H1 (cell line): ENCODE results near the gene PIGBOS1. TPM values are rescaled to one million over a fixed set of nuclear protein-coding genes. Genes with fewer than 3 reads are reported as not detected.

Experiments used
- BRCA1 ChIP-seq: IDR thresholded peaks from 2 replicates; pipeline ENCODE4 v1.6.1; 2012; ENCODE audit warnings: low read depth, low read length, improper control_type of control experiment
- CBX5 ChIP-seq: fragments of 300-800, 300-1000 bp; sonication (generic); IDR thresholded peaks from 2 replicates; pipeline ENCODE4 v1.7.1; 2016; ENCODE audit warnings: antibody characterized with exemption, low read length, low read depth
- CBX8 ChIP-seq: fragments of 300-800, 300-1000 bp; sonication (generic); IDR thresholded peaks from 2 replicates; pipeline ENCODE4 v1.7.1; 2016; ENCODE audit warnings: low read depth, low read length, borderline replicate concordance
- CHD1 ChIP-seq: IDR thresholded peaks from 2 replicates; pipeline ENCODE4 v1.6.1; 2012; ENCODE audit warnings: low read depth, low read length, improper control_type of control experiment
- CREB1 ChIP-seq: IDR thresholded peaks from 2 replicates; pipeline ENCODE4 v1.6.1; 2012; ENCODE audit warnings: inconsistent platforms
- FOSL1 ChIP-seq: IDR thresholded peaks from 2 replicates; pipeline ENCODE4 v1.6.1; 2011; ENCODE audit warnings: mild to moderate bottlenecking, low read depth, low read length, moderate library complexity; ENCODE audit not compliant: insufficient read depth
- HDAC2 ChIP-seq, 2 experiments: fragments of 300-600 bp in 1 of 2; sonication (generic) in 1 of 2; IDR thresholded peaks; 2 replicates each; pipeline ENCODE4 v1.6.1; 2011 to 2012; ENCODE audit warnings: low read depth in 2 of 2, low read length in 2 of 2, mild to moderate bottlenecking in 2 of 2, moderate library complexity in 2 of 2, borderline replicate concordance in 1 of 2, inconsistent platforms in 1 of 2
- POLR2A ChIP-seq, 2 experiments: IDR thresholded peaks; 1 replicate in 1 of 2; 2 replicates in 1 of 2; pipeline ENCODE4 v1.6.1; 2011; ENCODE audit warnings: low read depth in 2 of 2, low read length in 2 of 2, mild to moderate bottlenecking in 2 of 2; ENCODE audit errors: control extremely low read depth in 1 of 2
- POLR2AphosphoS5 ChIP-seq: IDR thresholded peaks from 2 replicates; pipeline ENCODE4 v1.6.1; 2011; ENCODE audit warnings: low read depth, low read length
- RAD21 ChIP-seq, 2 experiments: IDR thresholded peaks in 1 of 2; conservative IDR thresholded peaks in 1 of 2; 2 replicates each; pipeline ENCODE4 v1.6.1; 2011; ENCODE audit warnings: low read depth in 2 of 2, low read length in 2 of 2, improper control_type of control experiment in 1 of 2, inconsistent platforms in 1 of 2, mild to moderate bottlenecking in 1 of 2, moderate library complexity in 1 of 2
- SIN3A ChIP-seq, 2 experiments: IDR thresholded peaks in 1 of 2; conservative IDR thresholded peaks in 1 of 2; 2 replicates each; pipeline ENCODE4 v1.6.1; 2011 to 2012; ENCODE audit warnings: low read length in 2 of 2, improper control_type of control experiment in 1 of 2, low read depth in 1 of 2, mild to moderate bottlenecking in 1 of 2
- SP2 ChIP-seq: IDR thresholded peaks from 2 replicates; pipeline ENCODE4 v1.6.1; 2012; ENCODE audit warnings: mild to moderate bottlenecking, low read length, inconsistent platforms
- TBP ChIP-seq: IDR thresholded peaks from 2 replicates; pipeline ENCODE4 v1.6.1; 2011; ENCODE audit warnings: low read depth, low read length, improper control_type of control experiment
- ZNF274 ChIP-seq: IDR thresholded peaks from 2 replicates; pipeline ENCODE4 v1.7.0; 2012; ENCODE audit warnings: low read length, borderline replicate concordance; ENCODE audit errors: extremely low read depth
- polyA plus RNA-seq, 7 experiments: library from polyadenylated mRNA; depleted of rRNA in 3 of 7; stranded (reverse) in 5 of 7; unstranded in 2 of 7; fragments of >200 nt in 5 of 7; fragments of 200-250 nt in 2 of 7; gene quantifications; 1 replicate in 5 of 7; 2 replicates in 1 of 7; 4 replicates in 1 of 7; pipeline versions ENCODE4 v1.2.1 to v1.2.3, GENCODE V29; 2011 to 2013; ENCODE audit warnings: missing spikeins in 2 of 7, mixed read lengths in 2 of 7
- total RNA-seq: library from RNA; stranded (reverse); fragmentation: NEBNext Ultra II Directional; extraction: Animal tissue kit (Norgen Biotek cat#: 25700); gene quantifications from 2 replicates; pipeline ENCODE4 v1.2.1, GENCODE V29; 2021
- TF ChIP-seq, protein P1 (sequence below): IDR thresholded peaks from 2 replicates; pipeline ENCODE4 v1.6.1; 2012; ENCODE audit warnings: inconsistent platforms
- TF ChIP-seq, protein P2 (sequence below): IDR thresholded peaks from 2 replicates; pipeline ENCODE4 v1.6.1; 2012; ENCODE audit warnings: inconsistent platforms
- TF ChIP-seq, protein P3 (sequence below): IDR thresholded peaks from 2 replicates; pipeline ENCODE4 v1.6.1; 2011; ENCODE audit warnings: low read length, improper control_type of control experiment

The PIGBOS1 gene
- total and polyA plus RNA-seq, 2 of the 8 experiments (the other 6 are each of a cell fraction or from before 2014, with no cell fraction given): 7.8 to 16.7 TPM

- TF ChIP-seq, protein P1, sequence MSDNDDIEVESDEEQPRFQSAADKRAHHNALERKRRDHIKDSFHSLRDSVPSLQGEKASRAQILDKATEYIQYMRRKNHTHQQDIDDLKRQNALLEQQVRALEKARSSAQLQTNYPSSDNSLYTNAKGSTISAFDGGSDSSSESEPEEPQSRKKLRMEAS: peak; percentile 93
- TF ChIP-seq CBX5 (no peak), HDAC2 (IDR thresholded peaks at IDR 0.05; ENCODE audit: borderline replicate concordance in 1 of 2, low read depth in 2 of 2, low read length in 2 of 2) (no peak), RAD21 (IDR thresholded peaks at IDR 0.05 in 1 of 2, conservative IDR thresholded peaks at IDR 0.05 in 1 of 2; ENCODE audit: low read depth in 2 of 2, low read length in 2 of 2) (peak; percentile 89 to 91), ZNF274 (no peak), SIN3A (conservative IDR thresholded peaks at IDR 0.05 in 1 of 2, IDR thresholded peaks at IDR 0.05 in 1 of 2; ENCODE audit: low read depth in 1 of 2, low read length in 2 of 2) (no peak), POLR2AphosphoS5 (no peak), TBP (peak; percentile 23; the same call in 1 of the 2 replicates), CREB1 (no peak), FOSL1 (no peak), SP2 (no peak), BRCA1 (peak; percentile 22; the same call in 1 of the 2 replicates), POLR2A (IDR thresholded peaks at IDR 0.05; ENCODE audit: control extremely low read depth in 1 of 2, low read depth in 2 of 2, low read length in 2 of 2) (no peak), CHD1 (no peak), CBX8 (no peak)
- TF ChIP-seq, protein P2, sequence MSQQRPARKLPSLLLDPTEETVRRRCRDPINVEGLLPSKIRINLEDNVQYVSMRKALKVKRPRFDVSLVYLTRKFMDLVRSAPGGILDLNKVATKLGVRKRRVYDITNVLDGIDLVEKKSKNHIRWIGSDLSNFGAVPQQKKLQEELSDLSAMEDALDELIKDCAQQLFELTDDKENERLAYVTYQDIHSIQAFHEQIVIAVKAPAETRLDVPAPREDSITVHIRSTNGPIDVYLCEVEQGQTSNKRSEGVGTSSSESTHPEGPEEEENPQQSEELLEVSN: peak; percentile 89
- TF ChIP-seq, protein P3, sequence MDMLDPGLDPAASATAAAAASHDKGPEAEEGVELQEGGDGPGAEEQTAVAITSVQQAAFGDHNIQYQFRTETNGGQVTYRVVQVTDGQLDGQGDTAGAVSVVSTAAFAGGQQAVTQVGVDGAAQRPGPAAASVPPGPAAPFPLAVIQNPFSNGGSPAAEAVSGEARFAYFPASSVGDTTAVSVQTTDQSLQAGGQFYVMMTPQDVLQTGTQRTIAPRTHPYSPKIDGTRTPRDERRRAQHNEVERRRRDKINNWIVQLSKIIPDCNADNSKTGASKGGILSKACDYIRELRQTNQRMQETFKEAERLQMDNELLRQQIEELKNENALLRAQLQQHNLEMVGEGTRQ: no peak
Observed at GRCh38 chr15:55290528-55291057, 28.3 kb downstream of the PIGBOS1 start (continued).
